Measurements from ENCODE around the gene SYNRG.

The SYNRG gene

GRCh38 chr17:37500378-37500777, 108.8 kb downstream of the SYNRG start:
- H3K4me2 ChIP-seq (ENCODE audit: low read length) = no peak overlapping the region
- no peak overlapping the region for H4K8ac ChIP-seq (ENCODE audit: low read depth, low read length)
- no peaks in the 10 kb centered on the region for H3K27me3 ChIP-seq (ENCODE audit: insufficient read depth, low read length)
- H2BK120ac ChIP-seq (ENCODE audit: insufficient read depth, low read length, poor library complexity) = no peak overlapping the region
- peaks cover 0 to 3% of the 10 kb centered on the region in 2 experiments for H3K4me1 ChIP-seq (ENCODE audit: control insufficient read depth in 1 of 2, insufficient read depth in 2 of 2, low read length in 2 of 2)
- no peak for DNase-seq
- H3K9ac ChIP-seq (ENCODE audit: low read length) = no peak overlapping the region
- H3K4ac ChIP-seq (ENCODE audit: low read depth, low read length) = no peak overlapping the region
- no peak overlapping the region for H3K4me3 ChIP-seq (ENCODE audit: low read depth, low read length)
- no peaks in the 10 kb centered on the region for H3K79me1 ChIP-seq (ENCODE audit: low read length)
- H2BK5ac ChIP-seq (ENCODE audit: low read depth, low read length, poor library complexity) = no peak overlapping the region
- peaks cover 3 to 4% of the 10 kb centered on the region in 2 experiments for H3K36me3 ChIP-seq (ENCODE audit: control insufficient read depth in 1 of 2, insufficient read depth in 2 of 2, low read length in 2 of 2)
- H2AFZ ChIP-seq (ENCODE audit: insufficient read depth, low read length, poor library complexity) = no peak overlapping the region
- no peak overlapping the region for H4K91ac ChIP-seq (ENCODE audit: low read depth, low read length)
- no peak overlapping the region for H3K14ac ChIP-seq (ENCODE audit: low read length)
- no peak overlapping the region for H4K12ac ChIP-seq (ENCODE audit: low read depth, low read length)
- H2AK5ac ChIP-seq (ENCODE audit: low read length) = no peak overlapping the region
- H3K9me3 ChIP-seq (ENCODE audit: insufficient read depth, low read depth, low read length) = no peaks in the 10 kb centered on the region
- H3K23ac ChIP-seq (ENCODE audit: low read length) = no peak overlapping the region
- H3K79me2 ChIP-seq (ENCODE audit: control insufficient read depth, insufficient read depth, low read length, poor library complexity) = peaks cover 13% of the 10 kb centered on the region
- no peak overlapping the region for H3K27ac ChIP-seq (ENCODE audit: low read depth, low read length)
- no peak overlapping the region for H2BK12ac ChIP-seq (ENCODE audit: low read length)
- no peak overlapping the region for H3K18ac ChIP-seq (ENCODE audit: low read length)

GRCh38 chr17:37494971-37495370, 114.2 kb downstream of the SYNRG start:
- H3K79me2 ChIP-seq (ENCODE audit: control insufficient read depth, insufficient read depth, low read length, poor library complexity) = peaks cover 20% of the 10 kb centered on the region
- no peaks in the 10 kb centered on the region for H3K9me3 ChIP-seq (ENCODE audit: insufficient read depth, low read depth, low read length)
- H4K8ac ChIP-seq (ENCODE audit: low read depth, low read length) = no peak overlapping the region
- no peak overlapping the region for H2BK5ac ChIP-seq (ENCODE audit: low read depth, low read length, poor library complexity)
- H4K91ac ChIP-seq (ENCODE audit: low read depth, low read length) = no peak overlapping the region
- peak overlapping the region; percentile 66 for H3K4ac ChIP-seq (ENCODE audit: low read depth, low read length)
- H3K36me3 ChIP-seq (ENCODE audit: control insufficient read depth in 1 of 2, insufficient read depth in 2 of 2, low read length in 2 of 2) = peaks cover 3 to 4% of the 10 kb centered on the region in 2 experiments
- no CpG with 5 or more reads among the region's 8 CpGs for WGBS (ENCODE audit: extremely low coverage, insufficient coverage, insufficient read length)
- no peak for DNase-seq
- no peak overlapping the region for H3K23ac ChIP-seq (ENCODE audit: low read length)
- no peak overlapping the region for H3K4me3 ChIP-seq (ENCODE audit: low read depth, low read length)
- H3K27ac ChIP-seq (ENCODE audit: low read depth, low read length) = no peak overlapping the region
- peaks cover 12 to 13% of the 10 kb centered on the region in 2 experiments for H3K4me1 ChIP-seq (ENCODE audit: control insufficient read depth in 1 of 2, insufficient read depth in 2 of 2, low read length in 2 of 2)
- H3K4me2 ChIP-seq (ENCODE audit: low read length) = no peak overlapping the region
- H3K79me1 ChIP-seq (ENCODE audit: low read length) = peaks cover 11% of the 10 kb centered on the region
- H3K27me3 ChIP-seq (ENCODE audit: insufficient read depth, low read length) = no peaks in the 10 kb centered on the region
- no peak overlapping the region for H2AK5ac ChIP-seq (ENCODE audit: low read length)
- H3K14ac ChIP-seq (ENCODE audit: low read length) = no peak overlapping the region
- H3K18ac ChIP-seq (ENCODE audit: low read length) = peak overlapping the region; percentile 60
- H2BK120ac ChIP-seq (ENCODE audit: insufficient read depth, low read length, poor library complexity) = no peak overlapping the region
- no peak overlapping the region for H4K12ac ChIP-seq (ENCODE audit: low read depth, low read length)
- no peak overlapping the region for H2BK12ac ChIP-seq (ENCODE audit: low read length)
- peak overlapping the region; percentile 5 for H2AFZ ChIP-seq (ENCODE audit: insufficient read depth, low read length, poor library complexity)
- H3K9ac ChIP-seq (ENCODE audit: low read length) = no peak overlapping the region

GRCh38 chr17:37494401-37494831, 114.8 kb downstream of the SYNRG start:
- H2BK120ac ChIP-seq (ENCODE audit: insufficient read depth, low read length, poor library complexity) = no peak overlapping the region
- no peak overlapping the region for H3K4me2 ChIP-seq (ENCODE audit: low read length)
- no CpG with 5 or more reads among the region's 3 CpGs for WGBS (ENCODE audit: extremely low coverage, insufficient coverage, insufficient read length)
- peaks cover 0 to 2% of the 10 kb centered on the region in 2 experiments for H3K36me3 ChIP-seq (ENCODE audit: control insufficient read depth in 1 of 2, insufficient read depth in 2 of 2, low read length in 2 of 2)
- no peaks in the 10 kb centered on the region for H3K27me3 ChIP-seq (ENCODE audit: insufficient read depth, low read length)
- no peak overlapping the region for H2AK5ac ChIP-seq (ENCODE audit: low read length)
- H3K18ac ChIP-seq (ENCODE audit: low read length) = no peak overlapping the region
- H3K14ac ChIP-seq (ENCODE audit: low read length) = no peak overlapping the region
- H4K91ac ChIP-seq (ENCODE audit: low read depth, low read length) = no peak overlapping the region
- H3K4ac ChIP-seq (ENCODE audit: low read depth, low read length) = peak overlapping the region; percentile 31
- peaks cover 18% of the 10 kb centered on the region for H3K79me2 ChIP-seq (ENCODE audit: control insufficient read depth, insufficient read depth, low read length, poor library complexity)
- H3K4me1 ChIP-seq (ENCODE audit: control insufficient read depth in 1 of 2, insufficient read depth in 2 of 2, low read length in 2 of 2) = peaks cover 12 to 13% of the 10 kb centered on the region in 2 experiments
- H3K9me3 ChIP-seq (ENCODE audit: insufficient read depth, low read depth, low read length) = no peaks in the 10 kb centered on the region
- H3K27ac ChIP-seq (ENCODE audit: low read depth, low read length) = no peak overlapping the region
- no peak overlapping the region for H2AFZ ChIP-seq (ENCODE audit: insufficient read depth, low read length, poor library complexity)
- H2BK5ac ChIP-seq (ENCODE audit: low read depth, low read length, poor library complexity) = no peak overlapping the region
- H3K9ac ChIP-seq (ENCODE audit: low read length) = no peak overlapping the region
- peaks cover 12% of the 10 kb centered on the region for H3K79me1 ChIP-seq (ENCODE audit: low read length)
- no peak overlapping the region for H3K23ac ChIP-seq (ENCODE audit: low read length)
- no peak overlapping the region for H3K4me3 ChIP-seq (ENCODE audit: low read depth, low read length)
- H2BK12ac ChIP-seq (ENCODE audit: low read length) = no peak overlapping the region
- H4K12ac ChIP-seq (ENCODE audit: low read depth, low read length) = no peak overlapping the region
- peak in 1 of 2 donors; percentile 81 for DNase-seq
- no peak overlapping the region for H4K8ac ChIP-seq (ENCODE audit: low read depth, low read length)

- Histone ChIP-seq H3K4me2 (ENCODE audit: low read length) (no peak overlapping the region), H3K23ac (ENCODE audit: low read length) (no peak overlapping the region), H2AFZ (ENCODE audit: insufficient read depth, low read length, poor library complexity) (no peak overlapping the region), H2AK5ac (ENCODE audit: low read length) (no peak overlapping the region), H3K79me1 (ENCODE audit: low read length) (peaks cover 15% of the 10 kb centered on the region), H3K9me3 (ENCODE audit: insufficient read depth, low read depth, low read length) (no peaks in the 10 kb centered on the region), H3K4ac (ENCODE audit: low read depth, low read length) (peak overlapping the region; percentile 29), H3K79me2 (ENCODE audit: control insufficient read depth, insufficient read depth, low read length, poor library complexity) (peaks cover 18% of the 10 kb centered on the region), H3K9ac (ENCODE audit: low read length) (no peak overlapping the region), H3K4me3 (ENCODE audit: low read depth, low read length) (no peak overlapping the region), H3K27ac (ENCODE audit: low read depth, low read length) (no peak overlapping the region), H4K91ac (ENCODE audit: low read depth, low read length) (no peak overlapping the region), H3K27me3 (ENCODE audit: insufficient read depth, low read length) (no peaks in the 10 kb centered on the region), H2BK120ac (ENCODE audit: insufficient read depth, low read length, poor library complexity) (no peak overlapping the region), H3K4me1 (ENCODE audit: control insufficient read depth in 1 of 2, insufficient read depth in 2 of 2, low read length in 2 of 2) (peaks cover 12 to 13% of the 10 kb centered on the region in 2 experiments), H3K36me3 (ENCODE audit: control insufficient read depth in 1 of 2, insufficient read depth in 2 of 2, low read length in 2 of 2) (peaks cover 0 to 2% of the 10 kb centered on the region in 2 experiments), H4K12ac (ENCODE audit: low read depth, low read length) (no peak overlapping the region), H2BK12ac (ENCODE audit: low read length) (no peak overlapping the region), H2BK5ac (ENCODE audit: low read depth, low read length, poor library complexity) (no peak overlapping the region), H4K8ac (ENCODE audit: low read depth, low read length) (no peak overlapping the region), H3K14ac (ENCODE audit: low read length) (no peak overlapping the region), H3K18ac (ENCODE audit: low read length) (no peak overlapping the region)
- WGBS (ENCODE audit: extremely low coverage, insufficient coverage, insufficient read length) = no CpG with 5 or more reads among the region's 2 CpGs
- peak; percentile 85 to 95 for DNase-seq
These were observed 115.8 kb downstream of the SYNRG start for GRCh38 chr17:37493249-37494027.
